ENCODE data around the gene TEKT1. TPM values are rescaled to one million over a fixed set of nuclear protein-coding genes. Genes with fewer than 3 reads are reported as not detected.

Gene TEKT1
- total RNA-seq, 2 experiments from 2014 or later = not detected

- Histone ChIP-seq H3K36me3 (ENCODE audit: insufficient read depth, low read length) (peaks cover 28% of the 10 kb centered on the region), H3K27me3 (ENCODE audit: control insufficient read depth in 1 of 2, insufficient read depth in 2 of 2, low read length in 2 of 2) (no peaks in the 10 kb centered on the region), H3K4me1 (ENCODE audit: insufficient read depth, low read length) (peaks cover 61% of the 10 kb centered on the region), H3K27ac (ENCODE audit: low read depth in 1 of 2, low read length in 2 of 2) (peak within 1 kb of the TSS; percentile 66 to 71), H3K9me3 (ENCODE audit: control insufficient read depth in 1 of 2, insufficient read depth in 1 of 2, low read length in 2 of 2) (no peaks in the 10 kb centered on the region), H3K4me3 (ENCODE audit: low read length) (peak within 1 kb of the TSS; percentile 77)
- Mint-ChIP-seq H3K4me3 (peak within 1 kb of the TSS; percentile 95), H3K9me3 (no peaks in the 10 kb centered on the region), H3K27me3 (no peaks in the 10 kb centered on the region), H3K4me1 (ENCODE audit: low read depth) (peaks cover 57% of the 10 kb centered on the region), H3K27ac (peak within 1 kb of the TSS; percentile 86), H3K36me3 (ENCODE audit: low read depth) (peaks cover 48% of the 10 kb centered on the region)
- ChIA-PET CTCF (no interaction called here), POLR2A (interaction anchor here (1.1 to 1.4 kb wide), 2 partner anchors 88 to 105 kb away, joined by 3 to 5 read pairs; partner anchors contain the start of genes C17orf100 and MED31)
- ATAC-seq (ENCODE audit: poor library complexity) = peak; percentile 75
- intact Hi-C loops (cut with DNase I, micrococcal nuclease) = loop anchor here (5.0 to 10.0 kb wide), 2 partner anchors 103 to 259 kb away; partner anchors contain the start of genes C17orf100 (in 2 of the 2), MED31 (in 2 of the 2) and RNASEK (in 1 of the 2)
- no peak for TF ChIP-seq CTCF (IDR thresholded peaks at IDR 0.05)
- peak; percentile 20 to 79 (median 46) for DNase-seq
Observed at GRCh38 chr17:6755731-6756184, 75.8 kb downstream of the TEKT1 start, which contains the start of gene XAF1. XAF1 (plus strand) TSS chr17:6756046; CDS start chr17:6756079, 33 bp downstream.

GRCh38 chr17:6755281-6755680 lies 76.2 kb downstream of the TEKT1 start:
- peaks cover 57% of the 10 kb centered on the region for H3K4me1 Mint-ChIP-seq (ENCODE audit: low read depth)
- Histone ChIP-seq H3K9me3 (ENCODE audit: control insufficient read depth in 1 of 2, insufficient read depth in 1 of 2, low read length in 2 of 2) (no peaks in the 10 kb centered on the region), H3K4me1 (ENCODE audit: insufficient read depth, low read length) (peaks cover 61% of the 10 kb centered on the region), H3K27me3 (ENCODE audit: control insufficient read depth in 1 of 2, insufficient read depth in 2 of 2, low read length in 2 of 2) (no peaks in the 10 kb centered on the region), H3K4me3 (ENCODE audit: low read length) (peak overlapping the region; percentile 77), H3K27ac (ENCODE audit: low read depth in 1 of 2, low read length in 2 of 2) (peak overlapping the region in 1 of 2 donors; percentile 71), H3K36me3 (ENCODE audit: insufficient read depth, low read length) (peaks cover 24% of the 10 kb centered on the region)
- CTCF ChIA-PET = no interaction called here
- H3K27ac Mint-ChIP-seq = peak overlapping the region; percentile 86
- H3K27me3 Mint-ChIP-seq = no peaks in the 10 kb centered on the region
- peak overlapping the region; percentile 95 for H3K4me3 Mint-ChIP-seq
- H3K9me3 Mint-ChIP-seq = no peaks in the 10 kb centered on the region
- intact Hi-C loops (cut with DNase I, micrococcal nuclease) = loop anchor here (5.0 to 10.0 kb wide), 2 partner anchors 103 to 260 kb away; partner anchors contain the start of genes C17orf100 (in 2 of the 2), MED31 (in 2 of the 2) and RNASEK (in 1 of the 2)
- peaks cover 44% of the 10 kb centered on the region for H3K36me3 Mint-ChIP-seq (ENCODE audit: low read depth)
- ATAC-seq (ENCODE audit: poor library complexity) = no peak
- DNase-seq = no peak
- POLR2A ChIA-PET = interaction anchor here (1.1 to 1.4 kb wide), 2 partner anchors 89 to 104 kb away, joined by 3 to 5 read pairs; partner anchors contain the start of genes C17orf100 and MED31
- TF ChIP-seq CTCF (IDR thresholded peaks at IDR 0.05) = no peak

GRCh38 chr17:6753546-6753945 lies 78.0 kb downstream of the TEKT1 start:
- peaks cover 8% of the 10 kb centered on the region for H3K36me3 ChIP-seq (ENCODE audit: insufficient read depth, low read length)
- Mint-ChIP-seq H3K4me3 (peak overlapping the region; percentile 47), H3K27ac (peak overlapping the region; percentile 80), H3K36me3 (ENCODE audit: low read depth) (peaks cover 28% of the 10 kb centered on the region), H3K27me3 (no peaks in the 10 kb centered on the region), H3K9me3 (no peaks in the 10 kb centered on the region), H3K4me1 (ENCODE audit: low read depth) (peaks cover 57% of the 10 kb centered on the region)
- H3K9me3 ChIP-seq (ENCODE audit: control insufficient read depth in 1 of 2, insufficient read depth in 1 of 2, low read length in 2 of 2) = no peaks in the 10 kb centered on the region
- intact Hi-C loops (cut with DNase I, micrococcal nuclease) = loop anchor here in 1 of 2 experiments (10.0 kb wide), 1 partner anchor 261 kb away; the partner anchor contains the start of gene RNASEK
- H3K4me1 ChIP-seq (ENCODE audit: insufficient read depth, low read length) = peaks cover 58% of the 10 kb centered on the region
- H3K27me3 ChIP-seq (ENCODE audit: control insufficient read depth in 1 of 2, insufficient read depth in 2 of 2, low read length in 2 of 2) = no peaks in the 10 kb centered on the region
- ATAC-seq (ENCODE audit: poor library complexity) = no peak
- no peak overlapping the region for H3K4me3 ChIP-seq (ENCODE audit: low read length)
- DNase-seq = no peak
- TF ChIP-seq CTCF (IDR thresholded peaks at IDR 0.05) = no peak
- CTCF ChIA-PET = no interaction called here
- POLR2A ChIA-PET = no interaction called here
- peak overlapping the region in 1 of 2 donors; percentile 64 for H3K27ac ChIP-seq (ENCODE audit: low read depth in 1 of 2, low read length in 2 of 2)
